ENCODE data around the gene KIRREL3. TPM values are rescaled to one million over a fixed set of nuclear protein-coding genes. Genes with fewer than 3 reads are reported as not detected.

Gene KIRREL3
- total RNA-seq, 1 donor from 2014 or later, result 0.26 TPM

GRCh38 chr11:126926376-126926791, 74.2 kb downstream of the KIRREL3 start:
- Mint-ChIP-seq H3K27me3 (peaks cover 42% of the 10 kb centered on the region), H3K36me3 (ENCODE audit: insufficient read depth) (no peaks in the 10 kb centered on the region), H3K4me3 (ENCODE audit: low read depth) (no peak overlapping the region), H3K4me1 (ENCODE audit: low read depth) (peaks cover 11% of the 10 kb centered on the region), H3K27ac (no peak overlapping the region), H3K9me3 (ENCODE audit: low read depth) (peaks cover 3% of the 10 kb centered on the region)
- no peak for DNase-seq (ENCODE audit: low spot score, unreplicated experiment)
- TF ChIP-seq CTCF (IDR thresholded peaks at IDR 0.05; ENCODE audit: unreplicated experiment), result no peak

- no peak for TF ChIP-seq CTCF (IDR thresholded peaks at IDR 0.05; ENCODE audit: unreplicated experiment)
Measured at GRCh38 chr11:126925321-126926093, 75.1 kb downstream of the KIRREL3 start.

GRCh38 chr11:126924376-126925040, 76.1 kb downstream of the KIRREL3 start:
- no peaks in the 10 kb centered on the region for H3K36me3 Mint-ChIP-seq (ENCODE audit: insufficient read depth)
- no peak for TF ChIP-seq CTCF (IDR thresholded peaks at IDR 0.05; ENCODE audit: unreplicated experiment)
- no peak overlapping the region for H3K27ac Mint-ChIP-seq
- H3K9me3 Mint-ChIP-seq (ENCODE audit: low read depth), result peaks cover 3% of the 10 kb centered on the region
- H3K4me1 Mint-ChIP-seq (ENCODE audit: low read depth), result peaks cover 7% of the 10 kb centered on the region
- H3K27me3 Mint-ChIP-seq, result peaks cover 32% of the 10 kb centered on the region
- no peak for DNase-seq (ENCODE audit: low spot score, unreplicated experiment)
- H3K4me3 Mint-ChIP-seq (ENCODE audit: low read depth), result no peak overlapping the region

More at GRCh38 chr11:126925321-126926093, 75.1 kb downstream of the KIRREL3 start:
- peaks cover 3% of the 10 kb centered on the region for H3K9me3 Mint-ChIP-seq (ENCODE audit: low read depth)
- H3K4me1 Mint-ChIP-seq (ENCODE audit: low read depth), result peaks cover 11% of the 10 kb centered on the region
- peaks cover 38% of the 10 kb centered on the region for H3K27me3 Mint-ChIP-seq
- no peak overlapping the region for H3K4me3 Mint-ChIP-seq (ENCODE audit: low read depth)
- H3K36me3 Mint-ChIP-seq (ENCODE audit: insufficient read depth), result no peaks in the 10 kb centered on the region
- DNase-seq (ENCODE audit: low spot score, unreplicated experiment), result no peak
- no peak overlapping the region for H3K27ac Mint-ChIP-seq

- Mint-ChIP-seq H3K27ac (no peak overlapping the region), H3K27me3 (peaks cover 8% of the 10 kb centered on the region), H3K4me1 (ENCODE audit: low read depth) (no peaks in the 10 kb centered on the region), H3K9me3 (ENCODE audit: low read depth) (peaks cover 3% of the 10 kb centered on the region), H3K4me3 (ENCODE audit: low read depth) (no peak overlapping the region), H3K36me3 (ENCODE audit: insufficient read depth) (no peaks in the 10 kb centered on the region)
- no peak for TF ChIP-seq CTCF (IDR thresholded peaks at IDR 0.05; ENCODE audit: unreplicated experiment)
- DNase-seq (ENCODE audit: low spot score, unreplicated experiment), result no peak
Measured at GRCh38 chr11:126920833-126921232, 79.7 kb downstream of the KIRREL3 start.

- no peak for TF ChIP-seq CTCF (IDR thresholded peaks at IDR 0.05; ENCODE audit: unreplicated experiment)
- peaks cover 10% of the 10 kb centered on the region for H3K27me3 Mint-ChIP-seq
- no peak for DNase-seq (ENCODE audit: low spot score, unreplicated experiment)
- H3K4me3 Mint-ChIP-seq (ENCODE audit: low read depth), result no peak overlapping the region
- H3K27ac Mint-ChIP-seq, result no peak overlapping the region
- H3K36me3 Mint-ChIP-seq (ENCODE audit: insufficient read depth), result no peaks in the 10 kb centered on the region
- H3K4me1 Mint-ChIP-seq (ENCODE audit: low read depth), result no peaks in the 10 kb centered on the region
- peaks cover 3% of the 10 kb centered on the region for H3K9me3 Mint-ChIP-seq (ENCODE audit: low read depth)
Measured at GRCh38 chr11:126919147-126919823, 81.3 kb downstream of the KIRREL3 start.

All from progenitor cell of endocrine pancreas (in vitro differentiated cells).